Astrocyte (in vitro differentiated cells and primary cell): ENCODE data around the gene ELAVL2.

Experiments used
- EZH2 ChIP-seq: IDR thresholded peaks from 2 replicates; pipeline ENCODE4 v1.6.1; 2012; ENCODE audit warnings: mild to moderate bottlenecking, low read length, inconsistent platforms; ENCODE audit not compliant: insufficient read depth
- TF ChIP-seq, protein P1 (sequence below): IDR thresholded peaks from 2 replicates; pipeline ENCODE4 v1.5.1; 2011; ENCODE audit warnings: low read depth, mild to moderate bottlenecking, inconsistent platforms, low read length, moderate library complexity; ENCODE audit not compliant: insufficient read depth

DNA sequence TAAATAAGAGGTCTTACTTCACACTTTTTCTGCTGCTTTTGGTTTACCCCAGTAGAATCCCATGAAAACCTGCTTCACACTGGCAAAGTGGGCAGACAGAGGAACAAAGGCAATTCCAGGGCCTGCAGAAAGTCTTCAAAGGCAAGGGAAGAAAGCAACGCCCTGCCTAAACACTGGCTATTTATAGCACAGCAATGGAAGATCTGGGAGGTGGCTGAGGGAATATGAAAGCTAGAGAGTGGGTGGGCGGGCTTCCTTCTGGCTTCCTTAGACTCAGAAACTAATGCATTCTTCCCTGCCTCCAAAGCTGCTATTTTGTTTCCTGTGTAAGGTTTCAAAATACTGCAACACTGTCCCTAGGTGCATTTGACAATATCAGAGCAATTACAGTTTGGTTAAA, 46.8 kb downstream of the ELAVL2 start:
- no peak for TF ChIP-seq EZH2
- TF ChIP-seq, protein P1, sequence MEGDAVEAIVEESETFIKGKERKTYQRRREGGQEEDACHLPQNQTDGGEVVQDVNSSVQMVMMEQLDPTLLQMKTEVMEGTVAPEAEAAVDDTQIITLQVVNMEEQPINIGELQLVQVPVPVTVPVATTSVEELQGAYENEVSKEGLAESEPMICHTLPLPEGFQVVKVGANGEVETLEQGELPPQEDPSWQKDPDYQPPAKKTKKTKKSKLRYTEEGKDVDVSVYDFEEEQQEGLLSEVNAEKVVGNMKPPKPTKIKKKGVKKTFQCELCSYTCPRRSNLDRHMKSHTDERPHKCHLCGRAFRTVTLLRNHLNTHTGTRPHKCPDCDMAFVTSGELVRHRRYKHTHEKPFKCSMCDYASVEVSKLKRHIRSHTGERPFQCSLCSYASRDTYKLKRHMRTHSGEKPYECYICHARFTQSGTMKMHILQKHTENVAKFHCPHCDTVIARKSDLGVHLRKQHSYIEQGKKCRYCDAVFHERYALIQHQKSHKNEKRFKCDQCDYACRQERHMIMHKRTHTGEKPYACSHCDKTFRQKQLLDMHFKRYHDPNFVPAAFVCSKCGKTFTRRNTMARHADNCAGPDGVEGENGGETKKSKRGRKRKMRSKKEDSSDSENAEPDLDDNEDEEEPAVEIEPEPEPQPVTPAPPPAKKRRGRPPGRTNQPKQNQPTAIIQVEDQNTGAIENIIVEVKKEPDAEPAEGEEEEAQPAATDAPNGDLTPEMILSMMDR, result no peak
